Mammary epithelial cell (primary cell): ENCODE results near the gene LY6G6D.

Experiments
- CTCF ChIP-seq, 2 donors: IDR thresholded peaks in 1 of 2; conservative IDR thresholded peaks in 1 of 2; 2 replicates each; pipeline ENCODE4 v1.5.1; 2011 to 2012; ENCODE audit warnings: inconsistent platforms in 2 of 2, low read length in 2 of 2, mild to moderate bottlenecking in 2 of 2, control low read depth in 1 of 2, low read depth in 1 of 2; ENCODE audit not compliant: insufficient read depth in 1 of 2; ENCODE audit errors: extremely low read depth in 1 of 2
- EZH2 ChIP-seq: IDR thresholded peaks from 2 replicates; pipeline ENCODE4 v1.6.1; 2012; ENCODE audit warnings: low read length, inconsistent platforms, borderline replicate concordance

DNA sequence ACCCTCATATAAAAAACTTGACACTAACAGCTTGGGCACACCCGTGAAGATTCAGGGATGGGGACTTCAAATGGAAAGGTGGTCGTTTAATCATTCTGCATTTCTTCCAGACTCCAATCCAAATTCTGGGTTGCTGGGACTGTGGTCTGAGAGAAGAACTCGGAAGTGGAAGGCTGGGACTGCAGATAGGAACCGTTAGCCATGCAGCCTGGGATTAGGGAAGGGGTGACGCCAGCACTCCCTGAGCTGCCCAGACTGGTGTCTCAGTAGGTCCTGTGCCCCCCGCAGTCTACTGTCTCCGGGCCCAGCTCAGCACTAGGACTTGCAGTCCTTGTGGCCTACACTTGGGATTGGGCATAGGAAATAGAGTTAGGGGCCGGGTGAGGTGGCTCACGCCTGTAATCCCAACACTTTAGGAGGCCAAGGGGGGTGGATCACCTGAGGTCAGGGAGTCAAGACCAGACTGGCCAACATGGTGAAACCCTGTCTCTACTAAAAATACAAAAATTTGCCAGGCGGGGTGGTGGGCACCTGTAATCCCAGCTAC, 21.7 kb downstream of the LY6G6D start:
- TF ChIP-seq CTCF (conservative IDR thresholded peaks at IDR 0.05 in 1 of 2, IDR thresholded peaks at IDR 0.05 in 1 of 2; ENCODE audit: extremely low read depth in 1 of 2, insufficient read depth in 1 of 2, low read depth in 1 of 2, low read length in 2 of 2), result no peak
- TF ChIP-seq EZH2, result no peak
